ENCODE results near the gene CES4A. TPM values are rescaled to one million over a fixed set of nuclear protein-coding genes. Genes with fewer than 3 reads are reported as not detected.
"Not testable (repeated sequence)": the region's sequence is repeated elsewhere in the genome, so short reads cannot be mapped to it uniquely, and the experiment has no call there.

Gene CES4A
- total RNA-seq, 1 donor from 2014 or later, result 1.2 TPM

GRCh38 chr16:66973716-66974115 is 14.7 kb upstream of the CES4A start:
- TF ChIP-seq EZH2 (IDR thresholded peaks at IDR 0.05; ENCODE audit: insufficient read depth, low read length) (no peak), CTCF (IDR thresholded peaks at IDR 0.05; ENCODE audit: insufficient read depth, low read depth, low read length) (no peak)
- H3K27me3 ChIP-seq (ENCODE audit: insufficient read depth, low read length), result no peaks in the 10 kb centered on the region
- peaks cover 12% of the 10 kb centered on the region for H3K27me3 Mint-ChIP-seq (ENCODE audit: low read depth, unreplicated experiment)
- H3K9me3 Mint-ChIP-seq (ENCODE audit: unreplicated experiment), result no peaks in the 10 kb centered on the region
- no peaks in the 10 kb centered on the region for H3K79me2 ChIP-seq (ENCODE audit: insufficient read depth, low read length)
- no peaks in the 10 kb centered on the region for H4K20me1 ChIP-seq (ENCODE audit: insufficient read depth, low read length)
- H3K4me1 ChIP-seq (ENCODE audit: insufficient read depth, low read length), result peaks cover 12% of the 10 kb centered on the region
- H3K27ac Mint-ChIP-seq (ENCODE audit: unreplicated experiment), result no peak overlapping the region
- no peaks in the 10 kb centered on the region for H3K36me3 ChIP-seq (ENCODE audit: insufficient read depth, low read length)
- H3K9ac ChIP-seq (ENCODE audit: low read length), result no peak overlapping the region
- H3K4me3 ChIP-seq (ENCODE audit: insufficient read depth, low read depth, low read length), result no peak overlapping the region
- H3K4me1 Mint-ChIP-seq (ENCODE audit: low read depth, unreplicated experiment), result peaks cover 6% of the 10 kb centered on the region
- H3K4me2 ChIP-seq (ENCODE audit: low read length), result no peak overlapping the region
- no peaks in the 10 kb centered on the region for H3K36me3 Mint-ChIP-seq (ENCODE audit: low read depth, unreplicated experiment)
- no peaks in the 10 kb centered on the region for H3K9me3 ChIP-seq (ENCODE audit: insufficient read depth, low read depth, low read length)
- no peak overlapping the region for H3K4me3 Mint-ChIP-seq (ENCODE audit: unreplicated experiment)
- no peak overlapping the region for H2AFZ ChIP-seq (ENCODE audit: low read depth, low read length)
- FAIRE-seq (no peak), DNase-seq (ENCODE audit: low read depth) (no peak)
- H3K27ac ChIP-seq (ENCODE audit: low read depth, low read length), result no peak overlapping the region

- not testable (repeated sequence) for H3K4me1 Mint-ChIP-seq (ENCODE audit: low read depth, unreplicated experiment); H2AFZ ChIP-seq (ENCODE audit: low read depth, low read length); H4K20me1 ChIP-seq (ENCODE audit: insufficient read depth, low read length); H3K4me3 ChIP-seq (ENCODE audit: insufficient read depth, low read depth, low read length); H3K9me3 ChIP-seq (ENCODE audit: insufficient read depth, low read depth, low read length); H3K27ac Mint-ChIP-seq (ENCODE audit: unreplicated experiment); H3K36me3 ChIP-seq (ENCODE audit: insufficient read depth, low read length); FAIRE-seq; H3K79me2 ChIP-seq (ENCODE audit: insufficient read depth, low read length); H3K4me3 Mint-ChIP-seq (ENCODE audit: unreplicated experiment); H3K9me3 Mint-ChIP-seq (ENCODE audit: unreplicated experiment); H3K27me3 ChIP-seq (ENCODE audit: insufficient read depth, low read length); H3K36me3 Mint-ChIP-seq (ENCODE audit: low read depth, unreplicated experiment); H3K4me2 ChIP-seq (ENCODE audit: low read length); DNase-seq (ENCODE audit: low read depth); H3K9ac ChIP-seq (ENCODE audit: low read length); H3K27ac ChIP-seq (ENCODE audit: low read depth, low read length)
- H3K4me1 ChIP-seq (ENCODE audit: insufficient read depth, low read length), result peaks cover 12% of the 10 kb centered on the region
- H3K27me3 Mint-ChIP-seq (ENCODE audit: low read depth, unreplicated experiment), result peaks cover 11% of the 10 kb centered on the region
Measured at GRCh38 chr16:66974156-66974931, 14.0 kb upstream of the CES4A start.

GRCh38 chr16:66974932-66975246 is 13.5 kb upstream of the CES4A start:
- H3K27ac ChIP-seq (ENCODE audit: low read depth, low read length); H3K4me3 Mint-ChIP-seq (ENCODE audit: unreplicated experiment); H3K9me3 ChIP-seq (ENCODE audit: insufficient read depth, low read depth, low read length); H3K4me1 Mint-ChIP-seq (ENCODE audit: low read depth, unreplicated experiment); H3K36me3 ChIP-seq (ENCODE audit: insufficient read depth, low read length); FAIRE-seq; H3K36me3 Mint-ChIP-seq (ENCODE audit: low read depth, unreplicated experiment); H3K27ac Mint-ChIP-seq (ENCODE audit: unreplicated experiment); H3K9ac ChIP-seq (ENCODE audit: low read length); H3K79me2 ChIP-seq (ENCODE audit: insufficient read depth, low read length); H3K27me3 ChIP-seq (ENCODE audit: insufficient read depth, low read length); H3K27me3 Mint-ChIP-seq (ENCODE audit: low read depth, unreplicated experiment); H3K4me2 ChIP-seq (ENCODE audit: low read length); DNase-seq (ENCODE audit: low read depth); H3K9me3 Mint-ChIP-seq (ENCODE audit: unreplicated experiment); H4K20me1 ChIP-seq (ENCODE audit: insufficient read depth, low read length); H2AFZ ChIP-seq (ENCODE audit: low read depth, low read length); H3K4me3 ChIP-seq (ENCODE audit: insufficient read depth, low read depth, low read length): not testable (repeated sequence)
- H3K4me1 ChIP-seq (ENCODE audit: insufficient read depth, low read length), result peaks cover 12% of the 10 kb centered on the region

Measured in astrocyte (in vitro differentiated cells and primary cell).